Astrocyte (in vitro differentiated cells and primary cell): ENCODE data around the gene COLQ. TPM values are rescaled to one million over a fixed set of nuclear protein-coding genes. Genes with fewer than 3 reads are reported as not detected.

Experiments
- DNase-seq: peaks from one replicate; pipeline ENCODE4 v3.0.0-alpha.2; 2010; ENCODE audit warnings: low read depth
- FAIRE-seq: peaks from 2 replicates; lab custom pipeline; 2011; peaks lifted over from hg19 to GRCh38; lab: Jason Lieb, UNC
- H2AFZ ChIP-seq: 2 replicates; pipeline ENCODE4 v1.6.0; 2012; ENCODE audit warnings: low read depth, low read length, inconsistent platforms
- H3K27ac ChIP-seq: 2 replicates; pipeline ENCODE4 v1.5.1; 2011; ENCODE audit warnings: low read depth, low read length, inconsistent platforms
- H3K27me3 ChIP-seq: 2 replicates; pipeline ENCODE4 v1.6.0; 2011; ENCODE audit warnings: low read length, inconsistent platforms; ENCODE audit not compliant: insufficient read depth
- H3K36me3 ChIP-seq: 2 replicates; pipeline ENCODE4 v1.5.1; 2011; ENCODE audit warnings: low read length, inconsistent platforms; ENCODE audit not compliant: insufficient read depth
- H3K4me1 ChIP-seq: 2 replicates; pipeline ENCODE4 v1.5.1; 2011; ENCODE audit warnings: low read length, inconsistent platforms; ENCODE audit not compliant: insufficient read depth
- H3K4me2 ChIP-seq: 2 replicates; pipeline ENCODE4 v1.6.0; 2012; ENCODE audit warnings: low read length, inconsistent platforms
- H3K4me3 ChIP-seq: 2 replicates; pipeline ENCODE4 v1.5.1; 2011; ENCODE audit warnings: low read depth, mild to moderate bottlenecking, low read length, inconsistent platforms; ENCODE audit not compliant: insufficient read depth
- H3K79me2 ChIP-seq: 2 replicates; pipeline ENCODE4 v1.6.0; 2012; ENCODE audit warnings: mild to moderate bottlenecking, low read length, inconsistent platforms; ENCODE audit not compliant: insufficient read depth
- H3K9ac ChIP-seq: 2 replicates; pipeline ENCODE4 v1.6.0; 2012; ENCODE audit warnings: mild to moderate bottlenecking, low read length, inconsistent platforms
- H3K9me3 ChIP-seq: 2 replicates; pipeline ENCODE4 v1.5.1; 2012; ENCODE audit warnings: low read depth, mild to moderate bottlenecking, low read length, inconsistent platforms; ENCODE audit not compliant: insufficient read depth
- H4K20me1 ChIP-seq: 2 replicates; pipeline ENCODE4 v1.6.0; 2012; ENCODE audit warnings: low read length, inconsistent platforms; ENCODE audit not compliant: insufficient read depth
- H3K27ac Mint-ChIP-seq: one replicate; pipeline ENCODE4 v1.8.0; 2021; ENCODE audit warnings: mild to moderate bottlenecking, mixed read lengths; ENCODE audit not compliant: unreplicated experiment
- H3K27me3 Mint-ChIP-seq: one replicate; pipeline ENCODE4 v1.8.0; 2021; ENCODE audit warnings: low read depth, mixed read lengths; ENCODE audit not compliant: unreplicated experiment
- H3K36me3 Mint-ChIP-seq: one replicate; pipeline ENCODE4 v1.8.0; 2021; ENCODE audit warnings: low read depth, mixed read lengths; ENCODE audit not compliant: unreplicated experiment
- H3K4me1 Mint-ChIP-seq: one replicate; pipeline ENCODE4 v1.8.0; 2021; ENCODE audit warnings: low read depth, mixed read lengths; ENCODE audit not compliant: unreplicated experiment
- H3K4me3 Mint-ChIP-seq: one replicate; pipeline ENCODE4 v1.8.0; 2021; ENCODE audit warnings: mild to moderate bottlenecking, moderate library complexity, mixed read lengths; ENCODE audit not compliant: unreplicated experiment
- H3K9me3 Mint-ChIP-seq: one replicate; pipeline ENCODE4 v1.8.0; 2021; ENCODE audit warnings: mild to moderate bottlenecking, mixed read lengths; ENCODE audit not compliant: unreplicated experiment
- CTCF ChIP-seq: IDR thresholded peaks from 2 replicates; pipeline ENCODE4 v1.5.1; 2011; ENCODE audit warnings: low read depth, mild to moderate bottlenecking, inconsistent platforms, low read length, moderate library complexity; ENCODE audit not compliant: insufficient read depth
- EZH2 ChIP-seq: IDR thresholded peaks from 2 replicates; pipeline ENCODE4 v1.6.1; 2012; ENCODE audit warnings: mild to moderate bottlenecking, low read length, inconsistent platforms; ENCODE audit not compliant: insufficient read depth
- total RNA-seq: library from RNA; stranded (reverse); gene quantifications from 2 replicates; pipeline ENCODE4 v1.2.1, GENCODE V29; 2021

Gene COLQ
- total RNA-seq, 1 donor from 2014 or later: 1.2 TPM

- Histone ChIP-seq H3K79me2 (no peaks in the 10 kb centered on the region), H3K27me3 (no peaks in the 10 kb centered on the region), H2AFZ (no peak overlapping the region), H3K36me3 (no peaks in the 10 kb centered on the region), H4K20me1 (no peaks in the 10 kb centered on the region), H3K9me3 (no peaks in the 10 kb centered on the region), H3K4me1 (no peaks in the 10 kb centered on the region), H3K27ac (no peak overlapping the region), H3K4me3 (no peak overlapping the region), H3K4me2 (no peak overlapping the region), H3K9ac (no peak overlapping the region)
- FAIRE-seq: no peak
- Mint-ChIP-seq H3K27me3 (peaks cover 2% of the 10 kb centered on the region), H3K36me3 (peaks cover 10% of the 10 kb centered on the region), H3K9me3 (no peaks in the 10 kb centered on the region), H3K4me3 (no peak overlapping the region), H3K27ac (no peak overlapping the region), H3K4me1 (peaks cover 2% of the 10 kb centered on the region)
- DNase-seq: no peak
- no peak for TF ChIP-seq CTCF
- TF ChIP-seq EZH2: no peak
Measured at GRCh38 chr3:15452156-15452555, 69.3 kb downstream of the COLQ start.

GRCh38 chr3:15451216-15452113, 70.0 kb downstream of the COLQ start:
- Histone ChIP-seq H2AFZ (no peak overlapping the region), H3K27ac (no peak overlapping the region), H4K20me1 (no peaks in the 10 kb centered on the region), H3K9ac (no peak overlapping the region), H3K27me3 (no peaks in the 10 kb centered on the region), H3K9me3 (no peaks in the 10 kb centered on the region), H3K79me2 (no peaks in the 10 kb centered on the region), H3K4me1 (no peaks in the 10 kb centered on the region), H3K4me2 (no peak overlapping the region), H3K36me3 (no peaks in the 10 kb centered on the region), H3K4me3 (no peak overlapping the region)
- no peaks in the 10 kb centered on the region for H3K9me3 Mint-ChIP-seq
- peaks cover 1% of the 10 kb centered on the region for H3K4me1 Mint-ChIP-seq
- no peak overlapping the region for H3K4me3 Mint-ChIP-seq
- no peak overlapping the region for H3K27ac Mint-ChIP-seq
- FAIRE-seq (no peak), DNase-seq (no peak)
- peaks cover 2% of the 10 kb centered on the region for H3K27me3 Mint-ChIP-seq
- H3K36me3 Mint-ChIP-seq: peaks cover 10% of the 10 kb centered on the region
- TF ChIP-seq EZH2 (no peak), CTCF (no peak)
